Central memory CD4-positive, alpha-beta T cell (primary cell): ENCODE measurements around the gene RBMY1D.
"Not testable (repeated sequence)": the region's sequence is repeated elsewhere in the genome, so short reads cannot be mapped to it uniquely, and the experiment has no call there.

Experiments used
- DNase-seq: peaks from one replicate; pipeline ENCODE4 v3.0.0; 2022
- total RNA-seq, 3 experiments: gene quantifications; one replicate each; lab custom pipeline; 2026; lab: John Stamatoyannopoulos, UW

Gene RBMY1D
- total RNA-seq: 0 reads per million in 3 experiments

DNA sequence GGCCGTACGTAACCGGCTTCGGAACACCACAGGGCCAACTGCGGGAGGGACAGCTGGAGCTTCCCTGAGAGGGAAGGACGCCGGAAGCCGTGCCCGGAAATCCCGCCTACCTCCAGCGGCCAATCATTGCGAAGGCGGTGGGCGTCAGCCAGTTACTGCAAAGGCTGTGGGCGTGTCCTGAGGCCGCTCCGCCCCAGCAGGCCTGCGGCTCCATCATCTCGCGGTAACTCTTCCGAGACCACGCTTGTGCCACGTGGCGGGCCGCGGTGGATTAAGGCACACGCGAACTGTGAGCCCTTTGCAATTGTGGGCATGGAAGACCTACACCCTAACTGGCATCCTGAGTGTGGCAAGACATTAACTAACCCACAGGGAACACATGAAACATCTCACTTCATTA lies at the start of gene RBMY1D:
Gene RBMY1D, minus strand, starts transcription at position 101 of the 400 bp plus-strand sequence. CDS start 2,013 bp downstream, outside the sequence.
- DNase-seq: not testable (repeated sequence)

DNA sequence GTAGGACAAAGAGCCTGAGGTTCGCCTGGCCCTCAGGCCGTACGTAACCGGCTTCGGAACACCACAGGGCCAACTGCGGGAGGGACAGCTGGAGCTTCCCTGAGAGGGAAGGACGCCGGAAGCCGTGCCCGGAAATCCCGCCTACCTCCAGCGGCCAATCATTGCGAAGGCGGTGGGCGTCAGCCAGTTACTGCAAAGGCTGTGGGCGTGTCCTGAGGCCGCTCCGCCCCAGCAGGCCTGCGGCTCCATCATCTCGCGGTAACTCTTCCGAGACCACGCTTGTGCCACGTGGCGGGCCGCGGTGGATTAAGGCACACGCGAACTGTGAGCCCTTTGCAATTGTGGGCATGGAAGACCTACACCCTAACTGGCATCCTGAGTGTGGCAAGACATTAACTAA lies 23.6 kb upstream of the RBMY1D start, which contains the start of gene RBMY1E:
Gene RBMY1E, minus strand, starts transcription at position 101 of the 400 bp plus-strand sequence. CDS start 1,978 bp downstream, outside the sequence.
- not testable (repeated sequence) for DNase-seq

DNA sequence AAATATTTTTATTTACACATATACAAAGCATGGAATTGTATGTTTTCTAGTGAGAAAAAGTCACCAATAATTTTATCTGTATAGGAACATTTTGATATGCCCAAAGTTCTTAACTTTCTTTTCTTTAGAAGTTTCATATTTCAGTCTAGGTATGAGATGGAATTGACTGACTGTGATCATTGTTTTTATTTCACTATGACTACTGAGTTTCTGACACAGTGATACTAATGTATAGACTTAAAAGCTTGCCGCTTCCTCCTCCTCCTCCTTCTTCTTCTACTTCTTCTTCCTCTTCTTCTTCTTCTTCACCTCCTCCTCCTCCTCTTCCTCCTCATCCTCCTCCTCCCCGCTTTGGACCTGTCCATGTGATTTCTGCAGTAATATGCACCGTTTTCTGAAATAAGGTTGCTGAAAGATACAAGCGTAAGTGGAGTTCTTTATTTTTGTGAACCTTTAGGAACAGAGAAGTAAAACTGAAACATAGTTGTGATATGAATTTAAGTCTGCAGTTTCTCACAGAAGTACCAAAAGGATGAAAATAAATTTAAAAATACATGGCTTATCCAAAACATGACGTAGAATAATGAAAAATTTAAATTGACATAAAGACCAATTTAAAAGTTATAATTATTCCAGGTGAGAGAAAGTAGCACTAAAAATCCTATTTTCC lies 24.8 kb downstream of the RBMY1D start:
- DNase-seq: not testable (repeated sequence)

DNA sequence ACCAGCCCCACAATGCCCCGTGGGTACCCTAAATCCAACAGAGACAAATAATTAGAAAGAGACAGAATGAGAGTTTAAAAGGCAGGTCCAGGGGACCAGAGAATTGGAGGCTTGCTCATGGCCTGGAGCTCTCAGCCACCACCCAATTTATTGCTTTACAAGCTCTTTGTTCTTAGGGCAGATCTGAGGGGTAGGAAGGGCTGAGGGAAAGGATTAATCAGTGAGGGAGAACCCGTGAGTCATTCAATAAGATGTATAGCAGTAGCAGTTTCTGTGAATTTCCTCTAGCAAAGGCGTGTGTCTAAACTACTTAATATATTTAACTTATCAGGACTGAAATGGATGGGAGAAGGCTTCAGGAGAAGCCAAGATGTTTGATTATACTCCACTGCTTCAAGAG lies 48.8 kb downstream of the RBMY1D start:
- no peak for DNase-seq

DNA sequence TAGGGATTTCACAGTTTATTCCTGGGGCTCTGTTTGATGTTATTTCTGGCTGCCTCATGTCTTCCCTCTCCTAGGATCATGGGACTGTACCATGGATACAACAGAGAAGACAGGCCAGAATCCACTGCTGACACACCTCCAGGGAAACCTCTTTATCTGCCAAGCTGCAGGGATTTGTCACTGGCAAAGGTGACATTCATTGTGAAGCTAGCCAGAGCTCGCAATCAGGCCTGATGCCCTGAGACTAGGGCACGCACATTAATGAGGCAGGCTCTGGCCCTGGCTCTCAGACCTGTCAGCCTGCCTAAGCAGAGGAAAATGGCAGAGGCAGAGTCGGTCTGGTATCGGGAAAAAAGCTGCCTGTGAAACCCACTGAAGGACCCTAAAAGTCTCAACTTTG lies 52.2 kb downstream of the RBMY1D start:
- no peak for DNase-seq

DNA sequence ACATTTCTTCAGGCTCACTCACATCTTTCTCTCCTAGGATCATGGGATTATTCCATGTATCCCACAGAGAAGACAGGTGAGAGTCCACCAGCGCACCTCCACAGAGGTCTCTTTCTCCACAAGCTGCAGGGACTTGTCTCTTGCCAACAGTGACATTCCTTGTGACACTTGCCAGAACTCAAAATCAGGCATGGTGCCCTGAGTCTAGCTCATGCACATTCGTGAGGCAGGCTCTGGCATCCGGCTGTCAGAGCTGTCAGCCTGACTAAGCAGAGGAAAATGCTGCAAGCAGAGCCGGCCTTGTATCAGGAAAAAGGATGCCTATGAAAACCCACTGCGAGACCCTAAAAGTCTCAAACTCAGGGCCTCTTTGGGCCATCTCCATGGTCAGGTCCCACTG lies 54.8 kb downstream of the RBMY1D start:
- DNase-seq: no peak

DNA sequence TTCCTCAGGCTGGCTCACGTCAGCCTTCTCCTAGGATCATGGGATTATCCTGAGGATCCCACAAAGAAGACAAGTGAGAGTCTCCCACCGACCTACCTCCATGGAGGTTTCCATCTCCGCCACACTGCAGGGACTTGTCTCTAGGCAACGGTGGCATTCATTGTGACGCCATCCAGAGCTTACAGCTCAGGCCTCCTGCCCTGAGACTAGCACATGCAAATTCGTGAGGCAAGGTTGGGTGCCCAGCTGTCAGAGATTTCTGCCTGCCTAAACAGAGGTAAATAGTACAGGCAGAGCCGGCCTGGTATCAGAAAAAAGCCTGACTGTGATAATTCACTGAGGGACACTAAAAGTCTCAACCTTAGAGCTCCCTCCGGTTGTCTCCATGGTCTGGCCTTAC lies 58.0 kb downstream of the RBMY1D start:
- no peak for DNase-seq

DNA sequence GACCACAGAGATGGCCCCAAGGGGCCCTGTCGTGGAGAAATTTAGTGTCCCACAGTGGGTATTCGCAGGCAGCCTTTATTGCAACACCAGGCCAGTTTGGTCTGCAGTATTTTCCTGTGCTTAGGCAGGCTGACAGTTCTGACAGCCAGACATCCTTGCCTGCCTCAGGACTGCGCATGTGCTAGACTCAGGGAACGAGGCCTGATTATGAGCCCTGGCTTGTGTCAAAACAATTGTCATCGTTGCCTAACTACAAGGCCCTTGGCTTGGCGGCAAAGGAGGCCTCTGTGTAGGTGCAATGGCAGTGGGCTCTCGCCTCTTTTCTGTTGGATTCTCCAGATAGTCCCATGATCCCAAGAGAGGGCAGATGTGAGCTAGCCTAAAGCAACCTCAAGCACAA lies 59.3 kb downstream of the RBMY1D start:
- DNase-seq: no peak
